HepG2 (cell line): ENCODE results near the gene TUBB. TPM values are rescaled to one million over a fixed set of nuclear protein-coding genes. Genes with fewer than 3 reads are reported as not detected.
A peak's percentile ranks its signal among the peaks of the same experiment; 100 is the strongest.

Source experiments
- ESRRA ChIP-seq: sonication (generic); formaldehyde crosslinking; IDR thresholded peaks from 2 replicates; pipeline ENCODE4 v1.5.1; 2020; ENCODE audit warnings: mild to moderate bottlenecking, low read depth, missing genetic modification reagents
- HNRNPK ChIP-seq: fragments of 200-400 bp; formaldehyde crosslinking; IDR thresholded peaks from 2 replicates; pipeline ENCODE4 v1.6.1; 2018; ENCODE audit warnings: low read length, low read depth, moderate library complexity, mild to moderate bottlenecking; ENCODE audit not compliant: poor library complexity, severe bottlenecking
- HOXA9 ChIP-seq: sonication (generic); formaldehyde crosslinking; IDR thresholded peaks from 2 replicates; pipeline ENCODE4 v1.8.1; 2022; ENCODE audit warnings: missing genetic modification reagents, mild to moderate bottlenecking, moderate library complexity, borderline replicate concordance
- PCBP2 ChIP-seq: fragments of 200-400 bp; formaldehyde crosslinking; optimal IDR thresholded peaks from 2 replicates; pipeline ENCODE3; 2018; ENCODE audit warnings: low read length, low read depth; ENCODE audit not compliant: poor library complexity, severe bottlenecking
- POLR2AphosphoS5 ChIP-seq: IDR thresholded peaks from 2 replicates; pipeline ENCODE4 v1.6.1; 2012; ENCODE audit warnings: low read depth, low read length
- ZNF282 ChIP-seq: fragments of 450-650 bp; IDR thresholded peaks from 2 replicates; pipeline ENCODE4 v1.6.1; 2018; ENCODE audit not compliant: partially characterized antibody
- ZNF788 ChIP-seq: sonication (generic); formaldehyde crosslinking; IDR thresholded peaks from 2 replicates; pipeline ENCODE4 v1.5.0; 2020; ENCODE audit warnings: mild to moderate bottlenecking, missing genetic modification reagents, borderline replicate concordance
- polyA plus RNA-seq, 8 experiments: library from polyadenylated mRNA; depleted of rRNA in 3 of 8; stranded (reverse) in 7 of 8; unstranded in 1 of 8; fragments of >200 nt; fragmentation: Illumina TruSeq in 4 of 8; extraction: Trizol in 4 of 8; gene quantifications; 2 replicates each; pipeline versions ENCODE4 v1.2.1 to v1.2.3, GENCODE V29; 2011 to 2016; ENCODE audit warnings: low read depth in 4 of 8, missing spikeins in 1 of 8, mixed read lengths in 1 of 8; ENCODE audit not compliant: insufficient read depth in 1 of 8
- total RNA-seq, 5 experiments: library from RNA; depleted of rRNA; stranded (reverse); fragments of >200 nt; fragmentation: Illumina TruSeq; extraction: Trizol; gene quantifications; 2 replicates each; pipeline ENCODE4 v1.2.3, GENCODE V29; 2016; ENCODE audit warnings: low read depth in 1 of 5
- TF ChIP-seq, protein P1 (sequence below): sonication (generic); formaldehyde crosslinking; IDR thresholded peaks from 2 replicates; pipeline ENCODE4 v1.4.0; 2020; ENCODE audit warnings: mild to moderate bottlenecking, missing genetic modification reagents
- TF ChIP-seq, protein P2 (sequence below): sonication (generic); formaldehyde crosslinking; IDR thresholded peaks from 2 replicates; pipeline ENCODE4 v1.8.0; 2022; ENCODE audit warnings: mild to moderate bottlenecking, missing genetic modification reagents, moderate library complexity
- TF ChIP-seq, protein P3 (sequence below): sonication (generic); formaldehyde crosslinking; IDR thresholded peaks from 2 replicates; pipeline ENCODE4 v1.8.0; 2022; ENCODE audit warnings: low read depth, missing genetic modification reagents
- TF ChIP-seq, protein P4 (sequence below): sonication (generic); formaldehyde crosslinking; IDR thresholded peaks from 2 replicates; pipeline ENCODE4 v1.4.0; 2020; ENCODE audit warnings: missing genetic modification reagents
- TF ChIP-seq, protein P5 (sequence below): sonication (generic); formaldehyde crosslinking; IDR thresholded peaks from 2 replicates; pipeline ENCODE4 v1.4.0; 2020; ENCODE audit warnings: missing genetic modification reagents
- TF ChIP-seq, protein P6 (sequence below): sonication (generic); formaldehyde crosslinking; IDR thresholded peaks from 2 replicates; pipeline ENCODE4 v1.8.0; 2022; ENCODE audit warnings: missing genetic modification reagents, mild to moderate bottlenecking, borderline replicate concordance
- TF ChIP-seq, protein P7 (sequence below): sonication (generic); formaldehyde crosslinking; IDR thresholded peaks from 2 replicates; pipeline ENCODE4 v1.5.1; 2020; ENCODE audit warnings: mild to moderate bottlenecking, missing genetic modification reagents, borderline replicate concordance

Gene TUBB
- total and polyA plus RNA-seq, 2 of the 13 experiments (the other 11 are each of a cell fraction or from before 2014, with no cell fraction given): 911 to 1,163 TPM

DNA sequence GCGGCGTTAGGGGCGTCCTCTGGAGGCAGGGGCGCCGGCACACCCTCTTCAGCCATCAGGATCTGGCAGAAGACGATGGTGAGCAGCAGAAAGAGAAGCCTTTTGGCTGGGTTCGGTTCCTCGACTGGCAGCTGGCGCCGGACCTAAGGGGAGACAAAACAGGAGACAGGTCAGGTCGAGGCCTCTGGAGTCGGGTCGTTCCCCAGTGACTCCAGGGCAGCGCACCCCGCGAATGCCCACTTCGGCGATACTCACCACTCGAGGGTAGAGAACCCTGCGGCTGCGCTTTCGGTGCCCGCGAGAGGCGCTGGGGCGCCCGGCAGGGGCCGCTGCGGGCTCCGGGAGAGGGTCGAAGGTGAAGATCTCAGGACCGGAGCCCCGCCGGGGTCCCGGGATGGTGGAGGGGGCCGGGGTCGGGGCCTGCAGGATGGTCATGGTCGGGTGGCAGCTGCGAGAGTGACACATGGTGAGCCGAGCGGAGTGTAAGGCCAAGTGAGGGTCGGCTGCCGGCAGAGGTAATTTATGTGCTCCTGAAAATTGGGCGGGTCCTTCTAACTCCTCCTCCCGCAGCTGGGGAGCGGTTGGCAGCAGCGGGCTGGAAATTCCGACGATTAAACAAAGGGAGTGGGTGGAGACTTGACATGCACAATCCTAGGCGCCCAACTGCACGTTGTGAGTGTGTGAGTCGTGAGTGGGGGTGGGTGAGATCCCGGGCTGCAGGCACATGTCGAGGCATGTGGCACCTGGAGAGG is 24.1 kb downstream of the TUBB start, which contains the start of gene IER3 (continued):
- TF ChIP-seq, protein P1, sequence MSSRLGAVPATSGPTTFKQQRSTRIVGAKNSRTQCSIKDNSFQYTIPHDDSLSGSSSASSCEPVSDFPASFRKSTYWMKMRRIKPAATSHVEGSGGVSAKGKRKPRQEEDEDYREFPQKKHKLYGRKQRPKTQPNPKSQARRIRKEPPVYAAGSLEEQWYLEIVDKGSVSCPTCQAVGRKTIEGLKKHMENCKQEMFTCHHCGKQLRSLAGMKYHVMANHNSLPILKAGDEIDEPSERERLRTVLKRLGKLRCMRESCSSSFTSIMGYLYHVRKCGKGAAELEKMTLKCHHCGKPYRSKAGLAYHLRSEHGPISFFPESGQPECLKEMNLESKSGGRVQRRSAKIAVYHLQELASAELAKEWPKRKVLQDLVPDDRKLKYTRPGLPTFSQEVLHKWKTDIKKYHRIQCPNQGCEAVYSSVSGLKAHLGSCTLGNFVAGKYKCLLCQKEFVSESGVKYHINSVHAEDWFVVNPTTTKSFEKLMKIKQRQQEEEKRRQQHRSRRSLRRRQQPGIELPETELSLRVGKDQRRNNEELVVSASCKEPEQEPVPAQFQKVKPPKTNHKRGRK: no peak
- no peak for TF ChIP-seq ZNF282
- TF ChIP-seq HNRNPK: peak; percentile 95
- TF ChIP-seq, protein P2, sequence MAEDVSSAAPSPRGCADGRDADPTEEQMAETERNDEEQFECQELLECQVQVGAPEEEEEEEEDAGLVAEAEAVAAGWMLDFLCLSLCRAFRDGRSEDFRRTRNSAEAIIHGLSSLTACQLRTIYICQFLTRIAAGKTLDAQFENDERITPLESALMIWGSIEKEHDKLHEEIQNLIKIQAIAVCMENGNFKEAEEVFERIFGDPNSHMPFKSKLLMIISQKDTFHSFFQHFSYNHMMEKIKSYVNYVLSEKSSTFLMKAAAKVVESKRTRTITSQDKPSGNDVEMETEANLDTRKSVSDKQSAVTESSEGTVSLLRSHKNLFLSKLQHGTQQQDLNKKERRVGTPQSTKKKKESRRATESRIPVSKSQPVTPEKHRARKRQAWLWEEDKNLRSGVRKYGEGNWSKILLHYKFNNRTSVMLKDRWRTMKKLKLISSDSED (CRISPR knock-in tag): no peak
- TF ChIP-seq ZNF788: peak; percentile 73
- peak; percentile 49; the same call in 1 of the 2 replicates for TF ChIP-seq ESRRA
- TF ChIP-seq HOXA9: peak; percentile 89
- TF ChIP-seq, protein P3, sequence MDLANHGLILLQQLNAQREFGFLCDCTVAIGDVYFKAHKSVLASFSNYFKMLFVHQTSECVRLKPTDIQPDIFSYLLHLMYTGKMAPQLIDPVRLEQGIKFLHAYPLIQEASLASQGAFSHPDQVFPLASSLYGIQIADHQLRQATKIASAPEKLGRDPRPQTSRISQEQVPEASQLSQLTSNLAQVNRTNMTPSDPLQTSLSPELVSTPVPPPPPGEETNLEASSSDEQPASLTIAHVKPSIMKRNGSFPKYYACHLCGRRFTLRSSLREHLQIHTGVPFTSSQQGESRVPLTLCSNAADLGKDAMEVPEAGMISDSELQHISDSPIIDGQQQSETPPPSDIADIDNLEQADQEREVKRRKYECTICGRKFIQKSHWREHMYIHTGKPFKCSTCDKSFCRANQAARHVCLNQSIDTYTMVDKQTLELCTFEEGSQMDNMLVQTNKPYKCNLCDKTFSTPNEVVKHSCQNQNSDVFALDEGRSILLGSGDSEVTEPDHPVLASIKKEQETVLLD (CRISPR knock-in tag): peak; percentile 56; the same call in 1 of the 2 replicates
- TF ChIP-seq, protein P4, sequence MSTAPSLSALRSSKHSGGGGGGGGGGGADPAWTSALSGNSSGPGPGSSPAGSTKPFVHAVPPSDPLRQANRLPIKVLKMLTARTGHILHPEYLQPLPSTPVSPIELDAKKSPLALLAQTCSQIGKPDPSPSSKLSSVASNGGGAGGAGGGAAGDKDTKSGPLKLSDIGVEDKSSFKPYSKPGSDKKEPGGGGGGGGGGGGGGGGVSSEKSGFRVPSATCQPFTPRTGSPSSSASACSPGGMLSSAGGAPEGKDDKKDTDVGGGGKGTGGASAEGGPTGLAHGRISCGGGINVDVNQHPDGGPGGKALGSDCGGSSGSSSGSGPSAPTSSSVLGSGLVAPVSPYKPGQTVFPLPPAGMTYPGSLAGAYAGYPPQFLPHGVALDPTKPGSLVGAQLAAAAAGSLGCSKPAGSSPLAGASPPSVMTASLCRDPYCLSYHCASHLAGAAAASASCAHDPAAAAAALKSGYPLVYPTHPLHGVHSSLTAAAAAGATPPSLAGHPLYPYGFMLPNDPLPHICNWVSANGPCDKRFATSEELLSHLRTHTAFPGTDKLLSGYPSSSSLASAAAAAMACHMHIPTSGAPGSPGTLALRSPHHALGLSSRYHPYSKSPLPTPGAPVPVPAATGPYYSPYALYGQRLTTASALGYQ (CRISPR knock-in tag): peak; percentile 62; the same call in 1 of the 2 replicates
- peak; percentile 11 for TF ChIP-seq PCBP2
- TF ChIP-seq, protein P5, sequence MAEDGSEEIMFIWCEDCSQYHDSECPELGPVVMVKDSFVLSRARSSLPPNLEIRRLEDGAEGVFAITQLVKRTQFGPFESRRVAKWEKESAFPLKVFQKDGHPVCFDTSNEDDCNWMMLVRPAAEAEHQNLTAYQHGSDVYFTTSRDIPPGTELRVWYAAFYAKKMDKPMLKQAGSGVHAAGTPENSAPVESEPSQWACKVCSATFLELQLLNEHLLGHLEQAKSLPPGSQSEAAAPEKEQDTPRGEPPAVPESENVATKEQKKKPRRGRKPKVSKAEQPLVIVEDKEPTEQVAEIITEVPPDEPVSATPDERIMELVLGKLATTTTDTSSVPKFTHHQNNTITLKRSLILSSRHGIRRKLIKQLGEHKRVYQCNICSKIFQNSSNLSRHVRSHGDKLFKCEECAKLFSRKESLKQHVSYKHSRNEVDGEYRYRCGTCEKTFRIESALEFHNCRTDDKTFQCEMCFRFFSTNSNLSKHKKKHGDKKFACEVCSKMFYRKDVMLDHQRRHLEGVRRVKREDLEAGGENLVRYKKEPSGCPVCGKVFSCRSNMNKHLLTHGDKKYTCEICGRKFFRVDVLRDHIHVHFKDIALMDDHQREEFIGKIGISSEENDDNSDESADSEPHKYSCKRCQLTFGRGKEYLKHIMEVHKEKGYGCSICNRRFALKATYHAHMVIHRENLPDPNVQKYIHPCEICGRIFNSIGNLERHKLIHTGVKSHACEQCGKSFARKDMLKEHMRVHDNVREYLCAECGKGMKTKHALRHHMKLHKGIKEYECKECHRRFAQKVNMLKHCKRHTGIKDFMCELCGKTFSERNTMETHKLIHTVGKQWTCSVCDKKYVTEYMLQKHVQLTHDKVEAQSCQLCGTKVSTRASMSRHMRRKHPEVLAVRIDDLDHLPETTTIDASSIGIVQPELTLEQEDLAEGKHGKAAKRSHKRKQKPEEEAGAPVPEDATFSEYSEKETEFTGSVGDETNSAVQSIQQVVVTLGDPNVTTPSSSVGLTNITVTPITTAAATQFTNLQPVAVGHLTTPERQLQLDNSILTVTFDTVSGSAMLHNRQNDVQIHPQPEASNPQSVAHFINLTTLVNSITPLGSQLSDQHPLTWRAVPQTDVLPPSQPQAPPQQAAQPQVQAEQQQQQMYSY: peak; percentile 46; the same call in 1 of the 2 replicates
- peak; percentile 100 for TF ChIP-seq POLR2AphosphoS5
- TF ChIP-seq, protein P6, sequence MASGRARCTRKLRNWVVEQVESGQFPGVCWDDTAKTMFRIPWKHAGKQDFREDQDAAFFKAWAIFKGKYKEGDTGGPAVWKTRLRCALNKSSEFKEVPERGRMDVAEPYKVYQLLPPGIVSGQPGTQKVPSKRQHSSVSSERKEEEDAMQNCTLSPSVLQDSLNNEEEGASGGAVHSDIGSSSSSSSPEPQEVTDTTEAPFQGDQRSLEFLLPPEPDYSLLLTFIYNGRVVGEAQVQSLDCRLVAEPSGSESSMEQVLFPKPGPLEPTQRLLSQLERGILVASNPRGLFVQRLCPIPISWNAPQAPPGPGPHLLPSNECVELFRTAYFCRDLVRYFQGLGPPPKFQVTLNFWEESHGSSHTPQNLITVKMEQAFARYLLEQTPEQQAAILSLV (CRISPR knock-in tag): peak; percentile 90; the same call in 1 of the 2 replicates
- TF ChIP-seq, protein P7, sequence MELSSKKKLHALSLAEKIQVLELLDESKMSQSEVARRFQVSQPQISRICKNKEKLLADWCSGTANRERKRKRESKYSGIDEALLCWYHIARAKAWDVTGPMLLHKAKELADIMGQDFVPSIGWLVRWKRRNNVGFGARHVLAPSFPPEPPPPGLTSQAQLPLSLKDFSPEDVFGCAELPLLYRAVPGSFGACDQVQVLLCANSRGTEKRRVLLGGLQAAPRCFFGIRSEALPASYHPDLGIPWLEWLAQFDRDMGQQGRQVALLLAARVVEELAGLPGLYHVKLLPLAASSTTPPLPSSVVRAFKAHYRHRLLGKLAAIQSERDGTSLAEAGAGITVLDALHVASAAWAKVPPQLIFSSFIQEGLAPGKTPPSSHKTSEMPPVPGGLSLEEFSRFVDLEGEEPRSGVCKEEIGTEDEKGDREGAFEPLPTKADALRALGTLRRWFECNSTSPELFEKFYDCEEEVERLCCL (CRISPR knock-in tag): no peak
